Neuronal stem cell (in vitro differentiated cells): Measurements from ENCODE around the gene TMEM132A.
A peak's percentile ranks its signal among the peaks of the same experiment; 100 is the strongest.

ENCODE experiments used
- DNase-seq: peaks from one replicate; pipeline ENCODE4 v3.0.0-alpha.2; 2013; ENCODE audit warnings: low spot score
- H2AFZ ChIP-seq: one replicate; pipeline ENCODE4 v1.6.1; 2013; ENCODE audit warnings: mild to moderate bottlenecking, low read length, inconsistent platforms
- H2AK5ac ChIP-seq: 2 replicates; pipeline ENCODE4 v1.6.1; 2013; ENCODE audit warnings: low read depth, mild to moderate bottlenecking, inconsistent platforms, low read length, moderate library complexity, mixed read lengths
- H2BK120ac ChIP-seq: 2 replicates; pipeline ENCODE4 v1.6.1; 2013; ENCODE audit warnings: low read depth, mild to moderate bottlenecking, inconsistent platforms, low read length, moderate library complexity, mixed read lengths
- H2BK12ac ChIP-seq: one replicate; pipeline ENCODE4 v1.6.1; 2013; ENCODE audit warnings: low read length, inconsistent platforms
- H2BK15ac ChIP-seq: 2 replicates; pipeline ENCODE4 v1.6.1; 2013; ENCODE audit warnings: mild to moderate bottlenecking, low read length, inconsistent platforms, mixed read lengths
- H2BK5ac ChIP-seq: one replicate; pipeline ENCODE4 v1.6.1; 2013; ENCODE audit warnings: inconsistent platforms, mild to moderate bottlenecking, low read length, moderate library complexity
- H3K14ac ChIP-seq: one replicate; pipeline ENCODE4 v1.6.1; 2013; ENCODE audit warnings: low read length, inconsistent platforms
- H3K18ac ChIP-seq: 2 replicates; pipeline ENCODE4 v1.6.1; 2013; ENCODE audit warnings: low read length, inconsistent platforms
- H3K23ac ChIP-seq: 2 replicates; pipeline ENCODE4 v1.6.1; 2013; ENCODE audit warnings: low read depth, mild to moderate bottlenecking, mixed read lengths, low read length, inconsistent platforms; ENCODE audit not compliant: poor library complexity
- H3K27ac ChIP-seq: replicated peaks from 3 replicates; pipeline ENCODE4 v1.5.1; 2013; ENCODE audit warnings: low read length, inconsistent platforms
- H3K27me3 ChIP-seq, 3 experiments: 2 replicates each; pipeline ENCODE4 v1.6.1; 2013; ENCODE audit warnings: low read length in 3 of 3, mild to moderate bottlenecking in 2 of 3, inconsistent platforms in 1 of 3, low read depth in 1 of 3, mixed read lengths in 1 of 3, moderate library complexity in 1 of 3; ENCODE audit not compliant: control insufficient read depth in 3 of 3, insufficient read depth in 3 of 3
- H3K36me3 ChIP-seq, 2 donors: replicated peaks in 1 of 2; 2 replicates each; pipeline ENCODE4 v1.6.1; 2013; ENCODE audit warnings: low read length in 2 of 2; ENCODE audit not compliant: control insufficient read depth in 2 of 2, insufficient read depth in 2 of 2
- H3K4ac ChIP-seq: 2 replicates; pipeline ENCODE4 v1.6.1; 2013; ENCODE audit warnings: inconsistent platforms, mild to moderate bottlenecking, low read length, moderate library complexity
- H3K4me1 ChIP-seq, 2 donors: 1 replicate in 1 of 2; 2 replicates in 1 of 2; pipeline ENCODE4 v1.6.1; 2013; ENCODE audit warnings: low read length in 2 of 2, low read depth in 1 of 2; ENCODE audit not compliant: control insufficient read depth in 2 of 2, insufficient read depth in 1 of 2
- H3K4me2 ChIP-seq: one replicate; pipeline ENCODE4 v1.6.1; 2013; ENCODE audit warnings: mild to moderate bottlenecking, low read length, inconsistent platforms; ENCODE audit not compliant: insufficient read depth, poor library complexity, severe bottlenecking
- H3K4me3 ChIP-seq, 2 donors: 2 replicates each; pipeline ENCODE4 v1.5.1; 2013; ENCODE audit warnings: low read length in 2 of 2, mild to moderate bottlenecking in 2 of 2, inconsistent platforms in 1 of 2, moderate library complexity in 1 of 2
- H3K79me1 ChIP-seq: one replicate; pipeline ENCODE4 v1.6.1; 2013; ENCODE audit warnings: low read depth, mild to moderate bottlenecking, inconsistent platforms, low read length, moderate library complexity
- H3K9ac ChIP-seq: one replicate; pipeline ENCODE4 v1.6.1; 2013; ENCODE audit warnings: mild to moderate bottlenecking, low read depth, low read length, inconsistent platforms; ENCODE audit not compliant: poor library complexity
- H3K9me3 ChIP-seq, 2 donors: replicated peaks in 1 of 2; 2 replicates each; pipeline versions ENCODE3 to v1.6.1; 2013; ENCODE audit warnings: low read length in 2 of 2, mild to moderate bottlenecking in 2 of 2, inconsistent platforms in 1 of 2, low read depth in 1 of 2, mixed read lengths in 1 of 2, moderate library complexity in 1 of 2; ENCODE audit not compliant: control insufficient read depth in 2 of 2, insufficient read depth in 1 of 2
- H4K8ac ChIP-seq: one replicate; pipeline ENCODE4 v1.6.1; 2013; ENCODE audit warnings: low read depth, mild to moderate bottlenecking, inconsistent platforms, low read length, moderate library complexity
- H4K91ac ChIP-seq: one replicate; pipeline ENCODE4 v1.6.1; 2013; ENCODE audit warnings: low read length, low read depth, mild to moderate bottlenecking, inconsistent platforms; ENCODE audit not compliant: poor library complexity
- WGBS, 2 donors: extraction: QIAGEN DNeasy Blood & Tissue Kit; methylation state at CpG; one replicate each; pipeline ENCODE4 v1.1.7; 2013; ENCODE audit warnings: missing lambda C conversion rate in 2 of 2, mixed read lengths in 1 of 2; ENCODE audit not compliant: insufficient read length in 2 of 2, insufficient replicate concordance in 1 of 2; ENCODE audit errors: extremely low coverage in 2 of 2; 5-methylcytosine and 5-hydroxymethylcytosine counted together

TMEM132A gene

GRCh38 chr11:60974726-60975125 is 50.5 kb downstream of the TMEM132A start:
- Histone ChIP-seq H2BK120ac (no peak overlapping the region), H3K36me3 (no peaks in the 10 kb centered on the region), H3K4me2 (no peak overlapping the region), H3K27ac (no peak overlapping the region), H2BK15ac (no peak overlapping the region), H3K14ac (no peak overlapping the region), H3K9me3 (no peaks in the 10 kb centered on the region), H3K18ac (peak overlapping the region; percentile 20), H2AFZ (no peak overlapping the region), H4K91ac (no peak overlapping the region), H3K4me3 (no peak overlapping the region), H3K27me3 (peaks cover 0 to 43% (median 0%) of the 10 kb centered on the region in 3 experiments), H2BK5ac (no peak overlapping the region), H3K4ac (no peak overlapping the region), H3K23ac (no peak overlapping the region), H3K9ac (no peak overlapping the region), H3K79me1 (no peaks in the 10 kb centered on the region), H2AK5ac (no peak overlapping the region), H2BK12ac (no peak overlapping the region), H4K8ac (no peak overlapping the region), H3K4me1 (peaks cover 0 to 3% of the 10 kb centered on the region in 2 donors)
- DNase-seq: no peak
- WGBS, 2 donors: no CpG with 5 or more reads among the region's 6 CpGs

GRCh38 chr11:60977224-60977623 is 53.0 kb downstream of the TMEM132A start:
- no peak overlapping the region for H2BK120ac ChIP-seq
- no peak overlapping the region for H2BK15ac ChIP-seq
- H3K36me3 ChIP-seq: no peaks in the 10 kb centered on the region
- DNase-seq: no peak
- no peak overlapping the region for H2AK5ac ChIP-seq
- H3K79me1 ChIP-seq: no peaks in the 10 kb centered on the region
- no peak overlapping the region for H3K4ac ChIP-seq
- no peak overlapping the region for H2AFZ ChIP-seq
- H4K8ac ChIP-seq: no peak overlapping the region
- H3K4me2 ChIP-seq: no peak overlapping the region
- H3K18ac ChIP-seq: peak overlapping the region; percentile 31
- H2BK5ac ChIP-seq: no peak overlapping the region
- H3K4me1 ChIP-seq: peaks cover 0 to 3% of the 10 kb centered on the region in 2 donors
- H3K4me3 ChIP-seq: peak overlapping the region in 1 of 2 donors; percentile 59
- no CpG with 5 or more reads among the region's 4 CpGs for WGBS, 2 donors
- no peak overlapping the region for H3K23ac ChIP-seq
- H3K9ac ChIP-seq: no peak overlapping the region
- peaks cover 0 to 29% (median 0%) of the 10 kb centered on the region in 3 experiments for H3K27me3 ChIP-seq
- no peak overlapping the region for H2BK12ac ChIP-seq
- no peaks in the 10 kb centered on the region for H3K9me3 ChIP-seq
- H3K27ac ChIP-seq: no peak overlapping the region
- no peak overlapping the region for H3K14ac ChIP-seq
- no peak overlapping the region for H4K91ac ChIP-seq

- peaks cover 0 to 25% (median 0%) of the 10 kb centered on the region in 3 experiments for H3K27me3 ChIP-seq
- no peak overlapping the region for H2BK15ac ChIP-seq
- H4K8ac ChIP-seq: no peak overlapping the region
- H2AK5ac ChIP-seq: no peak overlapping the region
- no peak overlapping the region for H3K9ac ChIP-seq
- no peak overlapping the region for H4K91ac ChIP-seq
- H2AFZ ChIP-seq: no peak overlapping the region
- no peaks in the 10 kb centered on the region for H3K79me1 ChIP-seq
- peaks cover 0 to 6% of the 10 kb centered on the region in 2 donors for H3K4me1 ChIP-seq
- H3K4ac ChIP-seq: no peak overlapping the region
- no peak overlapping the region for H3K4me2 ChIP-seq
- H3K9me3 ChIP-seq: no peaks in the 10 kb centered on the region
- no peak overlapping the region for H3K4me3 ChIP-seq
- H3K27ac ChIP-seq: no peak overlapping the region
- no peak overlapping the region for H2BK5ac ChIP-seq
- H2BK12ac ChIP-seq: no peak overlapping the region
- no peaks in the 10 kb centered on the region for H3K36me3 ChIP-seq
- H3K18ac ChIP-seq: no peak overlapping the region
- no peak for DNase-seq
- no peak overlapping the region for H3K14ac ChIP-seq
- no peak overlapping the region for H2BK120ac ChIP-seq
- no peak overlapping the region for H3K23ac ChIP-seq
Measured at GRCh38 chr11:60977836-60978235, 53.6 kb downstream of the TMEM132A start.

- H4K8ac ChIP-seq: no peak overlapping the region
- no peak overlapping the region for H3K27ac ChIP-seq
- H3K79me1 ChIP-seq: no peaks in the 10 kb centered on the region
- H2BK120ac ChIP-seq: no peak overlapping the region
- H3K18ac ChIP-seq: peak overlapping the region; percentile 27
- no peak overlapping the region for H4K91ac ChIP-seq
- H3K9me3 ChIP-seq: no peaks in the 10 kb centered on the region
- no peak overlapping the region for H3K4ac ChIP-seq
- no peak overlapping the region for H2BK5ac ChIP-seq
- H3K36me3 ChIP-seq: no peaks in the 10 kb centered on the region
- H3K4me2 ChIP-seq: no peak overlapping the region
- H3K27me3 ChIP-seq: peaks cover 0 to 16% (median 0%) of the 10 kb centered on the region in 3 experiments
- no peak overlapping the region for H3K9ac ChIP-seq
- no peak overlapping the region for H3K14ac ChIP-seq
- H2AK5ac ChIP-seq: no peak overlapping the region
- H2BK12ac ChIP-seq: no peak overlapping the region
- no peak for DNase-seq
- H3K23ac ChIP-seq: no peak overlapping the region
- no peak overlapping the region for H2BK15ac ChIP-seq
- H3K4me1 ChIP-seq: peaks cover 0 to 6% of the 10 kb centered on the region in 2 donors
- H2AFZ ChIP-seq: no peak overlapping the region
- no CpG with 5 or more reads among the region's 10 CpGs for WGBS, 2 donors
- H3K4me3 ChIP-seq: no peak overlapping the region
Measured at GRCh38 chr11:60978546-60979380, 54.5 kb downstream of the TMEM132A start.
